ENCODE results near the gene ADH6. TPM values are rescaled to one million over a fixed set of nuclear protein-coding genes. Genes with fewer than 3 reads are reported as not detected.
"Not testable (repeated sequence)": the region's sequence is repeated elsewhere in the genome, so short reads cannot be mapped to it uniquely, and the experiment has no call there.

ADH6 gene
- 0.35 TPM for polyA plus RNA-seq (ENCODE audit: insufficient read length)

DNA sequence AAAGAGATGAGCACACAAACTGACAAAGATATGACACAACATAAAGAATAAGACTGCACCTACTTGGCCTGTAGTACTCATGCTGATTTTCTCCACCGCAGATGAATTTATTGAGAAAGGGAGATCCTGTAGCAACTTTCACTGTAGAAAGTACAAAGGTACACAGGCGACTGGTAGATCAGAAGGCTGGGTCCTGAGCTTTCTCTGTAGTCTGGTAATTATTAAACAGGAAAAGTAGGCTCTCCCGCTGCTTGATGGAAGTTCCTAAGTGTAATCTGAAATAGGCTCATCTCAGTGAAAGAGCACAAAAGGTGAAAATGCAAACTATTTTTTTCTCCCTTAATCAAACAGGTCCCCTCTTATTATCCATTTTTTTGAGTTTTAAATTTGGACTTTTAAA is at the start of gene ADH6:
ADH6 (minus strand) TSS at position 175 of the 400 bp plus-strand sequence; CDS start at position 81, 94 bp downstream.
- no peak for DNase-seq

DNA sequence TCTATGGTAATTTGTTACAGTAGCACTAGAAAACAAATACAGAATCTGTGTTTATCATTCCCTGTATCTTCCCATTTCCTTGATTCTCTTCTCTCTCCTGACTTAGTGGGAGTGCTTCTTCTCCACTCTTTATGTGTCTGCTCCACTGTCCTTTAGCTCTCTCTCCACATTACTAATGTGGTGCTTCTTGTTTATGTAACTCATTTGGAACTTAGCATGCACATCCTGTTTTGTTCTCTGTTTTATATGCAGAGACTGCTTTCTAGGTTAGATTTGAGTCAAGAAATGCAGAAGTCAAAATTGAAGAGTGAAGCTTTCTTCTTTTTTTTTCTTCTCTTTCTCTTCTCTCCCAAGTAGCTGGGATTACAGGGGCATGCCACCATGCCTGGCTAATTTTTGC is 45.9 kb upstream of the ADH6 start:
- DNase-seq = no peak

DNA sequence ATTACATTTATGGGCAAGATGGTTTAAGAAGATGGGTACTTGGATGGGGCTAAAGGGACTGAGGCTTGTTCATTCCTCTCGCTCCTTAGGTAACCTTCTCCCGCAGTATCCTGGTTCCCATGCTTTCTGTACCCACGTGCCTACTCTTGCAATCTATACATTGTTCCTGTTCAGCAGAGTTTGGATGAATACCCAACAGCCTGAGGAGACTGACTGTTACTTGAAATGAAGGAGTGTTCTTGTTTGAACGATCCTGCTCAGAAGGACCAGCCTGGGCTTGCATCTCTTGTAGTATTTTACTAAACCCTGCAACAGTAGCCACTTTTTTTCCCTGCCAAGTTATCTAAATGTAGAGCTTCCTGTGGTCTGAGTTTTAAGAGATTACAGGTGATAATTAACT is 33.7 kb upstream of the ADH6 start:
- no peak for DNase-seq

DNA sequence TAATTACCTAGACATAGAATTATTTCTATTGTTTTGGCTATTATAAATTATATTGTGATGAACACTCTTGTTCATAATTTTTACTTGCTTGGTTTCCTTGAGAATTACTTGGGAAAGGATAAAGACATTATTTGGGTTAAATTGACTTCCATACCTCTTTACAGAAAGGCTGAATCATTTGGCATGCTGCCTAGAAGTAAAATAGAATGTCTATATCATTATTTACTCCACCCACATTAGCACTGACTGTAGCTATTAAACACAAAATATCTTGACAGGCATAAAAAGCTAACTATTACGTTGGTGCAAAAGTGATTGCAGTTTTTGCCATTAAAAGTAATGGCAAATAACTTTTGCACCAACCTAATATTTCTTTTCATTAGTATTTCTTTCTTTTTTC is 29.7 kb upstream of the ADH6 start:
- DNase-seq = no peak

DNA sequence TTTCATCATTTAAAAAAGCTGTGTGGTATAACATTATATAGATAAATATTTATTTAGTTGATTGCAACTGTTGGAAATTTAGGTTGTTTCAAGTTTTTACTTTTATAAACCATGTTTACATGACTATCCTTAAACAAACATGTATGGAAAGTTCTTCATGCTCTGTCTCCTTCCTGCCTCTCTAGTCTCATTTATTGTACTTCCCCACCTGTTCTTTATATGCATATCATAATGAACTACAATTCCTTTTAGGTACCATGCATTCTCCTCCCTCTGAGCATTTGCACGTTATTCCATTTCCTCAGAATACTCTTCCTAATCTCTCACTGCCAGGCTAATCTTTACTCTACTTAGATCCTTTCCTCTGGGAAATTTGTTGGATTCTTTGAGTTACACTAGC is 16.9 kb upstream of the ADH6 start:
- no peak for DNase-seq

DNA sequence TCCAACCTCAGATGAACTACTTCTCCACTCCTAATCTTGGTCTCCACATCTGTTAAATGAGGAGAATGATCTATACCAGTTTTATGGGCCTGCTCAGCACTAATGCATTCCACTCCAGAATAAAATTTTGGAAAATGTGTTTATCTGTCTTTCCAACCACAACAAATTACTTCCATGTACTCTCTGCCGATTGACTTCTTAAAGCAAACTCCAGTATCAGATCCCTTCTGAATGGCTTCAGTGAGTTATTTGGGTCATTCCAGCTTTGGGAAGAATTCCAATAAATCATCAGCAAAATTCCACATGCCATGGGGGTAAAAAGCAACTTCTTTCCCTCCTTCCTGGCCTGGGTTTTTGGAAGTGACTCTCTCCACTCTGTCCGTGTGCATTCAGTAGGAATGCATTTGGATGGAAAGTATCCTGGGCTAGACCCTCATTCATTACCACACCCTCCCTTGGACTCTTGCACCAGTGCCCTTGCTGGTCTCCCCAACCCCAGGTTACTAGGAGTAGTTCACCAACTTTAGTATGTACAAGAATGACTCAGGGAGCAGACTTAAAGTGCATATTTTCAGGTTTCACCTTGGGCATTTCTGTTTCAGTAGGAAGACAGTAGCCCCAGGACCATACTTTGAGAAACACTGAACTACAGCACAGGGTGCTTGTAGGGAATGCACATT is 15.4 kb upstream of the ADH6 start:
- DNase-seq = no peak

DNA sequence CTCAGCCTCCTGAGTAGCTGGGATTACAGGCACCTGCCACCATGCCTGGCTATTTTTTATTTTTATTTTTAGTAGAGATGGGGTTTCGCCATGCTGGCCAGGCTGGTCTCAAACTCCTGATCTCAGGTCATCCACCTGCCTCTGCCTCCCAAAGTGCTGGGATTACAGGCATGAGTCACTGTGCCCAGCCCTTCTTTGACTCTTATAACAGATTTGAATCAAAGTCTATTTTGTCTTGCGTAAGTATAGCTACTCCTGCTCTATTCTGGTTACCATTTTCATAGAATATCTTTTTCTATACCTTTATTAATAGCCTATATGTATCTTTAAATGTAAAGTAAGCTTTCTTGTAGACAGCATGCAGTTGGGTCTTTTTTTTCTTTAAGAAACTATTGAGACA is 14.4 kb upstream of the ADH6 start:
- DNase-seq = not testable (repeated sequence)

DNA sequence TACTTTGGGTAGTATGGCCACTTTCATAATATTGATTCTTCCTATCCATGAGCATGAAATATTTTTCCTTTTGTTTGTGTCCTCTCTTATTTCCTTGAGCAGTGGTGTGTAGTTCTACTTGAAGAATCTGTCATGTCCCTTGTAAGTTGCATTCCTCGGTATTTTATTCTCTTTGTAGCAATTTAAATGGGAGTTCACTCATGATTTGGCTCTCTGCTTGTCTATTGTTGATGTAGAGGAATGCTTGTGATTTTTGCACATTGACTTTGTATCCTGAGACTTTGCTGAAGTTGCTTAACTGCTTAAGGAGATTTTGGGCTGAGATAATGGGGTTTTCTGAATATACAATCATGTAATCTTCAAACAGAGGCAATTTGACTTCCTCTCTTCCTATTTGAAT is 9.7 kb upstream of the ADH6 start:
- DNase-seq = not testable (repeated sequence)

DNA sequence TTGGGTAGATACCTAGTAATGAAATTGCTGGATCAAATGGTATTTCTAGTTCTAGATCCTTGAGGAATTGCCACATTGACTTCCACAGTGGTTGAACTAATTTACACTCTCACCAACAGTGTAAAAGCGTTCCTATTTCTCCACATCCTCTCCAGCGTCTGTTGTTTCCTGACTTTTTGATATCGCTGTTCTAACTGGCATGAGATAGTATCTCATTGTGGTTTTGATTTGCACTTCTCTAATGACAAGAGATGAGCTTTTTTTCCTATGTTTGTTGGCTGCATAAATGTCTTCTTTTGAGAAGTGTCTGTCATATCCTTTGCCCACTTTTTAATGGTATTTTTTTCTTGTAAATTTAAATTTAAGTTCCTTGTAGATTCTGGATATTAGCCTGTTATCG is 8.6 kb upstream of the ADH6 start:
- not testable (repeated sequence) for DNase-seq

DNA sequence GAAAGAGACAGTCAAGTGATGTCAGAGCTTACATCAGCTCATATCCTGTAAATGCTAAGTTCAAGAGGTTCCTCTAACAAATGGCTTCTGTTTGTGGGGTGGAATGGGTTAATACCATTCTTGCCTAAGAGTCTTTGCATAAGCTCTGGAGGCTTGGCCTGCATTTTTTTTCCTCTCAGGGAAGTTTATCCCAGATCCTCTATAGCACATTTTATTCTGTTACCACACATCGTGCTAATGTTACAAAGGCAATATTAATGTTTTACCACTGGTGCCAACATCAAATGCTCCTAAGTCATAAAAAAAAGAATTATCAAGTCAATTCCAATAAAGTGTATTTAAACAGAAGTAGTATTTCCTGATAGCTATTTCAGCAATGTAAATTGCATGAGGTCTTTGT is 2.9 kb upstream of the ADH6 start:
- DNase-seq = no peak

DNA sequence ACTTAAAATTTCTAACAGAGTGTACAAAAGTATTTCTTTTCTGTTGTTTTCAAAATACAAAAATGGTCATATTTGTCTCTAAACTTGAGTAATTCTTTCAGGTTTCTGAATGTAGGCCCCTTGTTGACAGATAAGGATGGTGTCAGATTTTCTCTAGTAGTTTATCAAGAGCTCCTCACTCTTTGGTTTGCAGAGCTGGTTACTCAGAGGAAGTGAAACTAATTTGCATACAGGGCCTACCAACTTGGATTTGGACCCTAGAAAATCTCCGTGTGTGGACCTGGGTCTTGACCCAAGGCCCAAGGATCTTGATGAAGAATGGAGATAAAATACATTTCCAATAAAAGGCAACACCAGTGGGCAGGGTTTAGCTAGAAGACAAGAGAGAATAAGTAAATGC is 433 bp upstream of the ADH6 start:
- no peak for DNase-seq

DNA sequence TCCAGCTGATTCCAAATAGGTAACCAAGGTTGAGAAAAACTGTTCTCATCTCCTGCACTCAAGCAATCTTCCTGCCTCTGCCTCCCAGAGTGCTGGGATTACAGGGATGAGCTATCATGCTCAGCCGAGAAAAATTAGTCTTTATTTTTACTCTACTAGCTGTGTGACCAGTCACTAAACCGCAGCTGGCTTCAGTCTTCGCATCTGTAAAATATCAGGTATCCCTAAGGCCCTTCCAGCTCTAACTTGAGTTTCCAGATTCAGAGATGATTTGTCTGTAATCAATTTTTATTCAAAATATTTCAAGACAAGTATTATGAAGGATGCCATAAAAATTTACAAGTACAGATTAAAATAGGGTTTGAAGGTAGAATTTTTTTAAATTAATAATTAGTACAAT is 3.5 kb downstream of the ADH6 start:
- DNase-seq = peak; percentile 42

DNA sequence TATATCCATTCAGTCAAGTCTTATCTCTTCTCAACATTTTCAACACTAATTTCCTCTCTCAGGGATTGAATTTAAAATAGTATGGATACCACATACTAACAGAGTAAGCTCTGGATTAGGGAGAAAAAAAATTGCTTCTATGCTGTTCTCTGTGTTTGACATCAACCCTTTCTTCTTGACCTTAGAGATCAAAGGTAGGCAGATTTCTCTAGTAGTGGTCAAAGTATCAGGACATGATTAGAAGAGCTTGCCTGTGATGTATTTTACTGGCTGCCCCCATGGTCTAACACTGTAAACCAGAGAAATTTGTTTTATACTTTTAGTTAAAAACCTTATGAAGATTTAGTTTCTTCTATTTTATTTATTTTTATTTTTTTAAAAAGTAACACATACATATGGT is 8.3 kb downstream of the ADH6 start:
- DNase-seq = no peak

DNA sequence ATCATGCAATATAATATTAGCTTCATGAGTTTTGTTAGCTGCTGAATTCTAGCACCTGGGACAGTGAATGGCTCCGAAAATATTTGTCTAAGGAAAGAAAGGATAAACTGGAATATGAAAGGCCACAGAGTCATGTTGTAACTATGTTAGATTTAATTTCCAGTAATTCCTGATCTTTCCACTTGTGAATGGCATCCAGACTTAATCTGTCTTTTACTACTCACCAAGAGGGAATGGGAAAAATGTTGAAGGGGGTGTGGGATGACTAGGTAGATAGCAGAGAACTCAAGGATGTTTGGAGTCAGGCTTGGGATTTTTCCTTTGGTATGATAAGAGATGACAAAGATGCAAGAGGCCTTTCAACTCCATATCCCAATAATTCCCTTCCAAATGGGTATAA is 9.4 kb downstream of the ADH6 start:
- DNase-seq = no peak

DNA sequence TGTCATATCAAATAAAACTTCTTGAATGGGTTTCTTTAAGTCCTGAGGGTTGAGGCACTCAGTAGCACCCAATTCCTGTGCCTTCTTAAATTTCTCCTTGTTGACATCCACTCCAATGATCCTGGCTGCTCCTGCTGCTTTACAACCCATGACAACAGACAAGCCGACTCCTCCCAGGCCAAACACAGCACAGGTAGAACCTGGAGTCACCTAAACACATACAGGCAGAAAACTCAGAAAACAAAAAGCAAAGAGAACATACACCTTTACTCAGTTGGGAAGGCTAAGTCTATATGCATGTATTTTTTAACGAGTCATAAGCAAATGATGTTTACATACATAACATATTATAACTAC is 10.3 kb downstream of the ADH6 start:
- no peak for DNase-seq

DNA sequence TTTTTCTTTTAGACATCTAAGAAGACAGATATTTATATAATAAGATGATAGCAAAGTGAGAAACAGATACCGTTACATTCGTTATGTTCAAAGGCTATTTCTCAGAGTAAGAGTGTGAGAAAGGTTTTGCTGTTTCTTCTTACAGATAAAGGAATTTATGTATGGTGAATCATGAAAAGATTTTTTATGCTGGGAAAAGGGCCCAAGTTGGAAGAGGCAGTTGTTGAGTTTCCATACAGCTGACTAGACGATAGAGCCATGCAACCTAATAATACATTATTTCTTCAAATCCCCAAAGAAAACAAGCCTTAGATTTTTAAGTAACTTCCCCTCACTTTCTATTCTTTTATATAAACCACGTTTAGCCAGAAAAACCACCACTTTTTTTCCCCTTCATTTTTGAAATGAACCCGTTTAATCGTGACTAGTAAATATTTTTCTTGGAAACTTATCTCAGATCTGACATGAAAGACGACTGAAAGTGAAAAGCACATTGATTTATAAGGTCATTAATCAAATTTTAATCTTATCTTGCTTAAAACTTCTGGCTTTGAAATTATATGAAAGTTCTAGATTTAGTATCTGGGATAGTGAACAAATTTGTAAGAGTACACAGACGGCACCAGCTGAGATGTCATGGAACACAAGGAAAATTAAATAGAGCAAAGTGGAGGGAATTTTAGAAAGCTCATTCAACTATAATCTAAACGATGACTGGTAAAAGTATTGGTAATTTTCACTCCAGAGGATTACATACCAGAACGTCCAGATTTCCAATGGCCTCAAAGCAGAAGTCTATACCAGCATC is 10.9 kb downstream of the ADH6 start:
- DNase-seq = no peak

DNA sequence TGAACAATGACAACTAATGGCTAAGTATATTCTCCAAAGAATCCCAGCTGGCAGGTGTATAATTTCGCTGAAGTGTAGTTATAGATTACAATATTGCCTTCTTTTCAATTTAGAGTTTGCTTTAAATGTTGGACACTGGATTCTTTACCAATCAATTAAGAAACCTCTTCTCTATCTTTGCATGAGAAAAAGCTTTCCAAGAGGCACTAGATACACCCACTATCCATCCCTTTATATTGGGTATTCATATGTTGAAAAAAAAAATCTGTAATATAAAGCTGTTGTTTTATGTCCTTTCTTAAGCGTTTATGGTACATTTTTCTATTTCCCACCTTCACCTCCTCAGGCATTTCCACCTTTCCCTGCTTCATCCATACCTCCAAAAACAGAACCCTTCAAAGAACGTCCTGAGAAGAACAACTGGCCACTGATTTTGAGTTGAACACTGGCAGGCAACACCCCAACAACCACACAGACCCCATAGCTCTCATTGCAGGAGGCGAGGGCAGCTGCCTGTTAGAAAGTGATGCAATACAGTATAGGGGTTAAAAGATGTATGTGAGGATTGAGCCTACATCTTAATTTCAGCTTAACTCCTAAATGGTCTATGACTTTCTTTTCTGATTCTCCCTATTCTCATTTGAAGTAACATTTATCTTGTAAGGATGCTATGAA is 11.8 kb downstream of the ADH6 start:
- no peak for DNase-seq

DNA sequence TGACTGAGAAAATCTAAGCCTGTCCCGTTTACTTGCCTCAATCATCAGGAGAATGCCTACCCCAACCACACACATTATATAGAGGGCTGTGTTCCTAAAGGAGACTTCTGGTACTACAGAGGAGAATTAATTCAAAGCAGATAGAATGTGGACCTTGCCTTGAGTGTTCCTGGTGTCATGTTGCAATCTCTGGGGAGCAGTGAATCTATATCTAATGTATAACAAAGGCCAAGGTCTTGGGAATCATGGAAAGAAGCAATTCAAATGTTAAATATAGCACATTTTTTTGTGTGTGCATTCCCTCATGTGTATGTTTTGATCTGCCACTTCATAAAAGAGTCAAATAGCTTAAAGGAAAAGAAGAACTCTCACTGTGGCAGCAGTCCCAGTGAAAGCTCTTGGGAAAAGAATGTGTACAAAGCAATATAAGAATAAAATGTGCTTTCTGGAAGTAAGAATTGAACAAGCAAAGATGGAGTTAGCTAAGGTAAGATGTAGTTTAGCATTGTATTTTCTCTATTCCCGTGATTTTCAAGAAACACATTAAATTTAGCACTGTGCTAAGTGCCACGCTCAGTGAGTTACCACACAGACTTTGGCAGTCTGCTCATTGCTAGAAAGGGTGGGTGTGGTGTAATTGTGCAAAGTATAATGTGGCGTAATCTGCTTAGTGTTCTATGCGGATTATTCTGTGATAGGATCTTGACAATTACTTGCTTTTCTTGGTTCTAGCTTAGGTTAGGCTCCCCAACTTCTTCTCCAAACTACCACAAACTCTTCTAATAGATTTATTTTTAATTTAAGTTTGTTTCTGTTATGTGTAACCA is 13.7 kb downstream of the ADH6 start:
- peak; percentile 69 for DNase-seq

DNA sequence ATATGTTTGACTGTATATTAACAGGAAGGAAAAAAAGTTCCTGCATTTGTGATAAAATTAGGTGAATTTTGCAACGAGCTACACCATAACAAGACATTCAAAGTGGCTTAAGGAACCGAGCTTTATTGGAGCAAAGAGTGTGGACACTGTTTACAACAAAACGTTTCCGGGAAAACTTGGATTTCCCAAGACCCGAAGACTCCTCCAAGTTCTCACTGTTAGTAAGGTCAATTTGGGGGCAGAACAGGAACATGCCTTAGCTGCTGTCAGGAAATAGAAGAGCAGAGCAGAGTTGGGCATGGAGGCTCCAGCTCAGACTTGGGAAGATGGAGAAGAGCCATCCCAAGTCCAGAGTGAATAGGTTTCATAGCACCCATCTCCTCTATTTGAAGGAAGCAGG is 16.5 kb downstream of the ADH6 start:
- DNase-seq = no peak

DNA sequence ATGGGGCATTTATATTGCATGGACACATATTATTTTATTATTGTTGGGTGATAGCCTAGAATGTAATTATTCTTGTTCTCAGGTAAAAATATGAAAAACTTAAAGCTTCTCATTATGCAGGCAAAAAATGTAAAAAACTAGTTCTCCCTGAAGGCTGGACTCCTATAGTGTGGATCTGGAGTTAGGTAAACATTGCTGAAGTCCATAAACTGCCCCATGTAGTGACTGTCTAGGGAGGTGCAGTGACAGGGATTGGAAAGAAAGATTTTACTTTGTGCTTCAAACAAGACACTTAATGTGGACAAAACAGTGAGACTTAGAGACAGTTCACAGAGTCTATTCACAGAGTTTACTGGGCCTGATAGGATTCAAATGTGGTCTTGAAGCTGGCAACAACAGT is 17.0 kb downstream of the ADH6 start:
- no peak for DNase-seq

DNA sequence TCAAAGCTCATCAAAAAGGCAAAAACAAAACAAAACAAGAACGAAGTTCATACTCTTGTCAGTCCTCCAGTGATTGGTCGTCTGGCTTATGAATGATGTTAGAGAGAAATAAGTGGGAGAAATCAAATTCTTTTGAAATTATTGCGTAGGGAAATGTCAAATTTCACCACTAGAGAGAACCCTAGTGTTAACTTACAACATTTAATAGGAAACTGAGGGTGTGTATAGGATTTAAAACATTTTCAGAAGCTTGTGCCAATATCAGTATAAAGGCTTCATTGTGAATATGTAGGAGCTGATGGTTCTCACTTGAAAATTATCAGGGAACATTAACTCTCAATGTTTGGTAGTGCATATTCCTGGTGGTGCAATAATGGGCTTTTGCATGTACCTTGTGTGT is 17.4 kb downstream of the ADH6 start:
- peak; percentile 48 for DNase-seq

DNA sequence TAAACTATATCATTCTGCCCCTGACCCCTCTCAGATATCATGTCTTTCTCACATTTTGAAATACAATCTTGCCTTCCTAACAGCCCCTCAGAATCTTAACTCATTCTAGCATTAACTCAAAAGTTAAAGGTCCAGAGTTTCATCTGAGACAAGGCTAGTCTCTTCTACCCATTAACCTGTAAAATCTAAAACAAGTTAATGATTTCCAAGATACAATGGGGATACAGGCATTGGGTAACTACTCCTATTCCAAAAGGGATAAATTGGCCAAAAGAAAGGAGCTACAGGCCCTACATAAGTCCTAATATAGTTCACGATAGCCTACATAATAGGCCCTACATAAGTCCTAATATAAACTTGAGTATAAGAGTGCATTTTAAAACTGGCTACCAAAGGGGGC is 18.9 kb downstream of the ADH6 start:
- DNase-seq = no peak

DNA sequence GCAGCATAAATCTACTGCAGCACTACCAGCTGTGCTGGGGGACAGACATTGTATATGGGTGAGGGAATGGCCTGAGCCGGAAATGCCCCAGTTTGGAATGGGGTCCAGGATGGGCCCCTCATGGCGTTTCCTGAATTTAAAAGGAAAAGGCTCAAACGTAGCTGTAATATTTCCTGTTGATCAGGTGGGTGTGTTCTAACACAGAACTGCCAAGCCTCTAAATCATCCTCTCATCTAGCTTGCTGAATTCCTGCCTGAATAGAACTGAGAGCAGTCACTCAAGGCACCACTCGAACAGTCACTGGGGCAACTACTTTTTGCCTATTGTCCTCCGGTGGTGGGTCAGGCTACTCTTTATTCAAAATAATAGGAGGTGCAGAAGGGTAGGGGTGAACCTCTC is 28.7 kb downstream of the ADH6 start:
- DNase-seq = no peak

All from hindlimb muscle (tissue), 1 donor.